Sigmoid colon (tissue), 7 donors: ENCODE results near the gene TMEM87A. TPM values are rescaled to one million over a fixed set of nuclear protein-coding genes. Genes with fewer than 3 reads are reported as not detected.

Experiments
- DNase-seq: peaks from one replicate; pipeline ENCODE4 v3.0.0-alpha.2; 2019
- H3K27ac ChIP-seq, 4 donors: fragments of 200-600 bp; sonication (generic); one replicate each; pipeline ENCODE4 v1.5.1; 2016 to 2019; ENCODE audit warnings: mild to moderate bottlenecking in 1 of 4
- H3K27me3 ChIP-seq, 3 donors: fragments of 200-600 bp; sonication (generic); one replicate each; pipeline ENCODE4 v1.5.1; 2019; ENCODE audit warnings: mild to moderate bottlenecking in 1 of 3
- H3K36me3 ChIP-seq, 4 donors: fragments of 200-600 bp; sonication (generic); one replicate each; pipeline ENCODE4 v1.5.1; 2016 to 2019
- H3K4me1 ChIP-seq, 4 donors: fragments of 200-600 bp; sonication (generic); one replicate each; pipeline ENCODE4 v1.5.1; 2017 to 2019
- H3K4me3 ChIP-seq, 4 donors: fragments of 200-600 bp; sonication (generic); one replicate each; pipeline ENCODE4 v1.5.1; 2017 to 2019; ENCODE audit warnings: mild to moderate bottlenecking in 2 of 4, moderate library complexity in 1 of 4
- H3K9me3 ChIP-seq, 4 donors: fragments of 200-600 bp in 3 of 4; sonication (generic) in 3 of 4; one replicate each; pipeline versions ENCODE4 v1.5.1 to v1.6.1; 2013 to 2019
- EP300 ChIP-seq, 4 donors: sonication (generic); formaldehyde crosslinking; IDR thresholded peaks; one replicate each; pipeline ENCODE4 v1.6.1; 2017; ENCODE audit warnings: antibody characterized with exemption in 4 of 4
- POLR2A ChIP-seq, 2 donors: fragments of 450-650 bp; IDR thresholded peaks; one replicate each; pipeline ENCODE4 v1.6.1; 2016; ENCODE audit warnings: antibody characterized with exemption in 2 of 2, mild to moderate bottlenecking in 2 of 2, moderate library complexity in 2 of 2
- POLR2AphosphoS5 ChIP-seq, 4 donors: sonication (generic); formaldehyde crosslinking; IDR thresholded peaks; one replicate each; pipeline ENCODE4 v1.6.1; 2017; ENCODE audit warnings: antibody characterized with exemption in 4 of 4
- whole genome bisulfite sequencing, 2 donors: extraction: QIAGEN DNeasy Blood & Tissue Kit; methylation state at CpG; one replicate each; pipeline ENCODE4 v1.1.7; 2013; 5-methylcytosine and 5-hydroxymethylcytosine counted together
- intact Hi-C: fragments of 100-400 bp; cut with DNase I; formaldehyde crosslinking; loops from one replicate; pipeline ENCODE4 v1.15.1; 2023
- polyA plus RNA-seq, 3 donors: library from polyadenylated mRNA; stranded (reverse); fragments of 200-250 nt; gene quantifications; one replicate each; pipeline ENCODE4 v1.2.3, GENCODE V29; 2013
- total RNA-seq, 4 donors: library from RNA; depleted of rRNA; stranded (reverse); fragments of >200 nt; gene quantifications; one replicate each; pipeline ENCODE4 v1.1.0, GENCODE V29; 2016
- TF ChIP-seq, protein P1 (sequence below), 4 experiments: fragments of 450-650 bp in 3 of 4; fragments of 200-600 bp in 1 of 4; IDR thresholded peaks; one replicate each; pipeline ENCODE4 v1.5.1; 2016 to 2019; ENCODE audit warnings: antibody characterized with exemption in 4 of 4, mild to moderate bottlenecking in 3 of 4, moderate library complexity in 2 of 4
- donor health status: healthy with polysubstance abuse.
- donor health status: Bipolar disorder and iron deficiency.
- donor health status: healthy.

Gene TMEM87A
- total and polyA plus RNA-seq, 7 donors: 9.6 to 45.3 (median 41.0) TPM

GRCh38 chr15:42201801-42202200, 71.4 kb downstream of the TMEM87A start:
- TF ChIP-seq, protein P1, sequence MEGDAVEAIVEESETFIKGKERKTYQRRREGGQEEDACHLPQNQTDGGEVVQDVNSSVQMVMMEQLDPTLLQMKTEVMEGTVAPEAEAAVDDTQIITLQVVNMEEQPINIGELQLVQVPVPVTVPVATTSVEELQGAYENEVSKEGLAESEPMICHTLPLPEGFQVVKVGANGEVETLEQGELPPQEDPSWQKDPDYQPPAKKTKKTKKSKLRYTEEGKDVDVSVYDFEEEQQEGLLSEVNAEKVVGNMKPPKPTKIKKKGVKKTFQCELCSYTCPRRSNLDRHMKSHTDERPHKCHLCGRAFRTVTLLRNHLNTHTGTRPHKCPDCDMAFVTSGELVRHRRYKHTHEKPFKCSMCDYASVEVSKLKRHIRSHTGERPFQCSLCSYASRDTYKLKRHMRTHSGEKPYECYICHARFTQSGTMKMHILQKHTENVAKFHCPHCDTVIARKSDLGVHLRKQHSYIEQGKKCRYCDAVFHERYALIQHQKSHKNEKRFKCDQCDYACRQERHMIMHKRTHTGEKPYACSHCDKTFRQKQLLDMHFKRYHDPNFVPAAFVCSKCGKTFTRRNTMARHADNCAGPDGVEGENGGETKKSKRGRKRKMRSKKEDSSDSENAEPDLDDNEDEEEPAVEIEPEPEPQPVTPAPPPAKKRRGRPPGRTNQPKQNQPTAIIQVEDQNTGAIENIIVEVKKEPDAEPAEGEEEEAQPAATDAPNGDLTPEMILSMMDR (IDR thresholded peaks at IDR 0.05): no peak
- TF ChIP-seq POLR2A (IDR thresholded peaks at IDR 0.05) (no peak), EP300 (IDR thresholded peaks at IDR 0.05) (no peak), POLR2AphosphoS5 (IDR thresholded peaks at IDR 0.05) (no peak)
- Histone ChIP-seq H3K27ac (no peak overlapping the region), H3K4me1 (peaks cover 0 to 13% (median 11%) of the 10 kb centered on the region in 4 donors), H3K27me3 (no peaks in the 10 kb centered on the region), H3K4me3 (no peak overlapping the region), H3K9me3 (no peaks in the 10 kb centered on the region), H3K36me3 (peaks cover 0 to 26% (median 9%) of the 10 kb centered on the region in 4 donors)
- intact Hi-C loops: no loop called here
- WGBS, 2 donors: 94 to 98% methylated on average over 1 of the region's 1 CpG
- DNase-seq: no peak

GRCh38 chr15:42199126-42199525, 74.1 kb downstream of the TMEM87A start:
- DNase-seq: no peak
- no peak for TF ChIP-seq POLR2A (IDR thresholded peaks at IDR 0.05)
- TF ChIP-seq POLR2AphosphoS5 (IDR thresholded peaks at IDR 0.05): no peak
- TF ChIP-seq EP300 (IDR thresholded peaks at IDR 0.05): no peak
- TF ChIP-seq, protein P1 (IDR thresholded peaks at IDR 0.05): no peak
- intact Hi-C loops: no loop called here

GRCh38 chr15:42198516-42198915, 74.7 kb downstream of the TMEM87A start:
- Histone ChIP-seq H3K27me3 (no peaks in the 10 kb centered on the region), H3K4me3 (no peak overlapping the region), H3K27ac (no peak overlapping the region), H3K4me1 (no peaks in the 10 kb centered on the region), H3K36me3 (peaks cover 0 to 26% (median 9%) of the 10 kb centered on the region in 4 donors), H3K9me3 (no peaks in the 10 kb centered on the region)
- intact Hi-C loops: no loop called here
- WGBS, 2 donors: 96 to 97% methylated on average over 1 of the region's 1 CpG
- TF ChIP-seq, protein P1 (IDR thresholded peaks at IDR 0.05): no peak
- TF ChIP-seq EP300 (IDR thresholded peaks at IDR 0.05) (no peak), POLR2A (IDR thresholded peaks at IDR 0.05) (no peak), POLR2AphosphoS5 (IDR thresholded peaks at IDR 0.05) (no peak)
- DNase-seq: no peak

More at GRCh38 chr15:42199126-42199525, 74.1 kb downstream of the TMEM87A start:
- no peaks in the 10 kb centered on the region for H3K27me3 ChIP-seq
- no peak overlapping the region for H3K4me3 ChIP-seq
- H3K36me3 ChIP-seq: peaks cover 0 to 26% (median 9%) of the 10 kb centered on the region in 4 donors
- no peaks in the 10 kb centered on the region for H3K9me3 ChIP-seq
- H3K27ac ChIP-seq: no peak overlapping the region
- WGBS, 2 donors: 90 to 91% methylated on average over 5 of the region's 5 CpGs
- no peaks in the 10 kb centered on the region for H3K4me1 ChIP-seq

DNA sequence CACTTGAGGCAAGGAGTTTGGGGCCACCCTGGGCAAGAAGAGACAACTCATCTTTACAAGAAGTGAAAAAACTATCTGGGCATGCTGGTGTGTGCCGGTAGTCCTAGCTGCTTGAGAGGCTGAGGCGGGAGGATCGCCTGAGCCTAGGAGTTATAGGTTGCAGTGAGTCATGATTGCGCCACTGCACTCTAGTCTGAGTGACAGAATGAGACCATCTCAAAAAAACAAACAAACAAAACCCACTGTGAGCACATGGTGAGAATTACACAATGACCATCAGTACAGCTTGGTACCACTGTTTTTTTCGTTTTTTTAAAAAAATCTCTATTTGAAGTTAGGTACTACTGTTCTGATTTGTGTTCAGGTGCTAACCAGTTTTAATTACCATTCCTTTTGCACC, 78.7 kb downstream of the TMEM87A start:
- H3K4me1 ChIP-seq: no peaks in the 10 kb centered on the region
- no peak for TF ChIP-seq EP300 (IDR thresholded peaks at IDR 0.05)
- no peak for TF ChIP-seq POLR2A (IDR thresholded peaks at IDR 0.05)
- TF ChIP-seq, protein P1 (IDR thresholded peaks at IDR 0.05): no peak
- TF ChIP-seq POLR2AphosphoS5 (IDR thresholded peaks at IDR 0.05): no peak
- DNase-seq: no peak
- no peaks in the 10 kb centered on the region for H3K27me3 ChIP-seq
- H3K4me3 ChIP-seq: no peak overlapping the region
- no peak overlapping the region for H3K27ac ChIP-seq
- peaks cover 9 to 47% (median 16%) of the 10 kb centered on the region in 4 donors for H3K36me3 ChIP-seq
- 88 to 94% methylated on average over 5 of the region's 5 CpGs for WGBS, 2 donors
- no peaks in the 10 kb centered on the region for H3K9me3 ChIP-seq
- intact Hi-C loops: no loop called here

- 84 to 94% methylated on average over 3 of the region's 3 CpGs for WGBS, 2 donors
- Histone ChIP-seq H3K4me3 (no peak overlapping the region), H3K4me1 (no peaks in the 10 kb centered on the region), H3K27me3 (no peaks in the 10 kb centered on the region), H3K9me3 (no peaks in the 10 kb centered on the region), H3K27ac (no peak overlapping the region), H3K36me3 (peaks cover 5 to 45% (median 23%) of the 10 kb centered on the region in 4 donors)
- intact Hi-C loops: no loop called here
- DNase-seq: no peak
- no peak for TF ChIP-seq EP300 (IDR thresholded peaks at IDR 0.05)
- TF ChIP-seq, protein P1 (IDR thresholded peaks at IDR 0.05): no peak
- TF ChIP-seq POLR2A (IDR thresholded peaks at IDR 0.05): no peak
- no peak for TF ChIP-seq POLR2AphosphoS5 (IDR thresholded peaks at IDR 0.05)
Observed at GRCh38 chr15:42193383-42193782, 79.8 kb downstream of the TMEM87A start.
